Naive thymus-derived CD4-positive, alpha-beta T cell (primary cell): Measurements from ENCODE around the gene OPN5. TPM values are rescaled to one million over a fixed set of nuclear protein-coding genes. Genes with fewer than 3 reads are reported as not detected.

Experiments used
- ATAC-seq: fragments of 150-1000 bp; cut with Tn5 transposase; 2 replicates; pipeline ENCODE4 v1.10.0; 2021; ENCODE audit warnings: mild to moderate bottlenecking, moderate library complexity
- CTCF ChIA-PET: fragments of 350-600 bp; sonication (Branson Sonifier 250); formaldehyde crosslinking; loops from one replicate; lab custom pipeline; 2021; ENCODE audit warnings: antibody characterized with exemption; lab: Charles Lee
- POLR2A ChIA-PET: fragments of 350-600 bp; sonication (Branson Sonifier 250); formaldehyde crosslinking; loops from one replicate; lab custom pipeline; 2021; ENCODE audit warnings: antibody characterized with exemption, inconsistent platforms; lab: Charles Lee
- DNase-seq, 9 donors: peaks; one replicate each; pipeline versions ENCODE4 v3.0.0 to v3.0.0-alpha.2; 2020 to 2022; ENCODE audit warnings: mixed read lengths in 1 of 9
- H3K27ac ChIP-seq: one replicate; pipeline ENCODE4 v1.7.0; 2013; ENCODE audit warnings: mild to moderate bottlenecking, low read depth, low read length, moderate library complexity
- H3K27me3 ChIP-seq, 2 donors: one replicate each; pipeline ENCODE4 v1.7.0; 2013; ENCODE audit warnings: low read length in 2 of 2, mild to moderate bottlenecking in 2 of 2, moderate library complexity in 2 of 2; ENCODE audit not compliant: control insufficient read depth in 2 of 2, insufficient read depth in 2 of 2
- H3K36me3 ChIP-seq, 3 experiments: 1 replicate in 2 of 3; 2 replicates in 1 of 3; pipeline ENCODE4 v1.7.0; 2013; ENCODE audit warnings: low read length in 3 of 3, mild to moderate bottlenecking in 3 of 3, moderate library complexity in 1 of 3; ENCODE audit not compliant: insufficient read depth in 3 of 3, control insufficient read depth in 2 of 3
- H3K4me1 ChIP-seq, 2 donors: one replicate each; pipeline ENCODE4 v1.7.0; 2013; ENCODE audit warnings: low read length in 2 of 2, mild to moderate bottlenecking in 2 of 2, moderate library complexity in 1 of 2; ENCODE audit not compliant: control insufficient read depth in 2 of 2, insufficient read depth in 2 of 2
- H3K4me3 ChIP-seq: 2 replicates; pipeline ENCODE4 v1.7.0; 2013; ENCODE audit warnings: mild to moderate bottlenecking, low read length
- H3K9me3 ChIP-seq, 3 experiments: 1 replicate in 2 of 3; 2 replicates in 1 of 3; pipeline ENCODE4 v1.7.0; 2013; ENCODE audit warnings: low read length in 3 of 3; ENCODE audit not compliant: control insufficient read depth in 2 of 3
- H3K27ac Mint-ChIP-seq, 9 donors: one replicate each; pipeline ENCODE4 v1.8.0; 2020 to 2022; ENCODE audit warnings: mixed read lengths in 9 of 9, mild to moderate bottlenecking in 8 of 9, moderate library complexity in 5 of 9, inconsistent platforms in 2 of 9
- H3K27me3 Mint-ChIP-seq, 5 donors: one replicate each; pipeline ENCODE4 v1.8.0; 2021 to 2022; ENCODE audit warnings: mixed read lengths in 5 of 5, mild to moderate bottlenecking in 1 of 5
- H3K36me3 Mint-ChIP-seq, 5 donors: one replicate each; pipeline ENCODE4 v1.8.0; 2020 to 2022; ENCODE audit warnings: mixed read lengths in 5 of 5, mild to moderate bottlenecking in 3 of 5, inconsistent platforms in 1 of 5
- H3K4me1 Mint-ChIP-seq, 7 donors: one replicate each; pipeline ENCODE4 v1.8.0; 2020 to 2022; ENCODE audit warnings: mixed read lengths in 7 of 7, mild to moderate bottlenecking in 3 of 7, inconsistent platforms in 1 of 7
- H3K4me3 Mint-ChIP-seq, 10 donors: one replicate each; pipeline ENCODE4 v1.8.0; 2020 to 2022; ENCODE audit warnings: mild to moderate bottlenecking in 10 of 10, mixed read lengths in 10 of 10, moderate library complexity in 6 of 10, inconsistent platforms in 2 of 10
- H3K9me3 Mint-ChIP-seq, 11 donors: one replicate each; pipeline ENCODE4 v1.8.0; 2020 to 2022; ENCODE audit warnings: mixed read lengths in 11 of 11, mild to moderate bottlenecking in 4 of 11, inconsistent platforms in 1 of 11, moderate library complexity in 1 of 11
- intact Hi-C, 2 donors: fragments of 100-400 bp; cut with micrococcal nuclease; formaldehyde crosslinking; loops; one replicate each; pipeline ENCODE4 v1.15.1; 2023
- polyA plus RNA-seq, 2 donors: library from polyadenylated mRNA; unstranded; fragments of 300-500 nt; fragmentation: Illumina TruSeq; gene quantifications; one replicate each; pipeline ENCODE4 v1.2.3, GENCODE V29; 2021
- total RNA-seq, 6 experiments: library from RNA in 5 of 6; stranded (reverse) in 5 of 6; gene quantifications; 1 replicate in 5 of 6; 2 replicates in 1 of 6; pipeline ENCODE4 v1.2.3 and lab custom pipeline; 2021 to 2026

Gene OPN5, protein sequence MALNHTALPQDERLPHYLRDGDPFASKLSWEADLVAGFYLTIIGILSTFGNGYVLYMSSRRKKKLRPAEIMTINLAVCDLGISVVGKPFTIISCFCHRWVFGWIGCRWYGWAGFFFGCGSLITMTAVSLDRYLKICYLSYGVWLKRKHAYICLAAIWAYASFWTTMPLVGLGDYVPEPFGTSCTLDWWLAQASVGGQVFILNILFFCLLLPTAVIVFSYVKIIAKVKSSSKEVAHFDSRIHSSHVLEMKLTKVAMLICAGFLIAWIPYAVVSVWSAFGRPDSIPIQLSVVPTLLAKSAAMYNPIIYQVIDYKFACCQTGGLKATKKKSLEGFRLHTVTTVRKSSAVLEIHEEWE
- total RNA-seq (not detected), polyA plus RNA-seq (not detected), total RNA-seq (lab: John Stamatoyannopoulos, UW) (not detected)

- ChIA-PET POLR2A (no interaction called here), CTCF (interaction anchor here (1.0 to 1.9 kb wide), 2 partner anchors 150 to 369 kb away, joined by 3 to 8 read pairs; no protein-coding TSS in a partner anchor)
- Histone ChIP-seq H3K9me3 (no peaks in the 10 kb centered on the region), H3K4me1 (peaks cover 0 to 5% of the 10 kb centered on the region in 2 donors), H3K4me3 (no peak within 1 kb of the TSS), H3K27me3 (no peaks in the 10 kb centered on the region), H3K36me3 (no peaks in the 10 kb centered on the region), H3K27ac (no peak within 1 kb of the TSS)
- peak within 1 kb of the TSS in 2 of 10 donors; percentile 18 to 47 for H3K4me3 Mint-ChIP-seq
- no peaks in the 10 kb centered on the region for H3K9me3 Mint-ChIP-seq
- peak within 1 kb of the TSS in 1 of 9 donors; percentile 10 for H3K27ac Mint-ChIP-seq
- ATAC-seq: no peak
- no peak for DNase-seq
- H3K4me1 Mint-ChIP-seq: peaks cover 0 to 11% (median 8%) of the 10 kb centered on the region in 7 donors
- H3K36me3 Mint-ChIP-seq: no peaks in the 10 kb centered on the region
- intact Hi-C loops: loop anchor here (10.0 kb wide), 2 partner anchors 937 to 1823 kb away; no protein-coding TSS in a partner anchor
- peaks cover 4 to 46% (median 7%) of the 10 kb centered on the region in 5 donors for H3K27me3 Mint-ChIP-seq
Measured at GRCh38 chr6:47781732-47782131, at the start of gene OPN5. TSS of gene OPN5 (plus strand) at chr6:47782032. CDS start at chr6:47782067, 35 bp downstream.

- Mint-ChIP-seq H3K27me3 (peaks cover 0 to 11% (median 4%) of the 10 kb centered on the region in 5 donors), H3K4me3 (no peak overlapping the region), H3K27ac (no peak overlapping the region), H3K9me3 (no peaks in the 10 kb centered on the region), H3K4me1 (peaks cover 0 to 2% (median 0%) of the 10 kb centered on the region in 7 donors), H3K36me3 (no peaks in the 10 kb centered on the region)
- Histone ChIP-seq H3K4me3 (no peak overlapping the region), H3K4me1 (peaks cover 0 to 4% of the 10 kb centered on the region in 2 donors), H3K27me3 (peaks cover 0 to 4% of the 10 kb centered on the region in 2 donors), H3K36me3 (no peaks in the 10 kb centered on the region), H3K27ac (no peak overlapping the region), H3K9me3 (no peaks in the 10 kb centered on the region)
- ATAC-seq (no peak), DNase-seq (peak in 3 of 9 donors; percentile 7 to 13 (median 7))
- CTCF ChIA-PET: interaction anchor here (0.5 to 1.6 kb wide), 6 partner anchors 15 to 326 kb away, joined by 3 to 6 read pairs (median 3); no protein-coding TSS in a partner anchor
- POLR2A ChIA-PET: no interaction called here
- intact Hi-C loops: loop anchor here (1.0 to 5.0 kb wide), 3 partner anchors 82 to 320 kb away; no protein-coding TSS in a partner anchor
Measured at GRCh38 chr6:47733879-47734558, 47.8 kb upstream of the OPN5 start.

GRCh38 chr6:47734831-47735481, 46.9 kb upstream of the OPN5 start:
- no peak for ATAC-seq
- H3K4me1 ChIP-seq: no peaks in the 10 kb centered on the region
- no peaks in the 10 kb centered on the region for H3K36me3 ChIP-seq
- H3K4me3 Mint-ChIP-seq: no peak overlapping the region
- H3K4me3 ChIP-seq: no peak overlapping the region
- H3K27ac Mint-ChIP-seq: no peak overlapping the region
- no peaks in the 10 kb centered on the region for H3K36me3 Mint-ChIP-seq
- POLR2A ChIA-PET: no interaction called here
- intact Hi-C loops: loop anchor here (1.0 to 5.0 kb wide), 3 partner anchors 83 to 321 kb away; no protein-coding TSS in a partner anchor
- no peak for DNase-seq
- H3K9me3 Mint-ChIP-seq: no peaks in the 10 kb centered on the region
- CTCF ChIA-PET: interaction anchor here (0.6 to 1.6 kb wide), 4 partner anchors 45 to 327 kb away, joined by 3 to 6 read pairs (median 3); no protein-coding TSS in a partner anchor
- no peak overlapping the region for H3K27ac ChIP-seq
- H3K27me3 Mint-ChIP-seq: peaks cover 0 to 11% (median 4%) of the 10 kb centered on the region in 5 donors
- peaks cover 0 to 4% of the 10 kb centered on the region in 2 donors for H3K27me3 ChIP-seq
- no peaks in the 10 kb centered on the region for H3K9me3 ChIP-seq
- H3K4me1 Mint-ChIP-seq: no peaks in the 10 kb centered on the region

GRCh38 chr6:47736083-47736700, 45.6 kb upstream of the OPN5 start:
- no peak overlapping the region for H3K4me3 ChIP-seq
- Mint-ChIP-seq H3K36me3 (no peaks in the 10 kb centered on the region), H3K4me1 (no peaks in the 10 kb centered on the region), H3K27me3 (peaks cover 0 to 9% (median 4%) of the 10 kb centered on the region in 5 donors), H3K27ac (no peak overlapping the region), H3K4me3 (no peak overlapping the region), H3K9me3 (no peaks in the 10 kb centered on the region)
- intact Hi-C loops: no loop called here
- CTCF ChIA-PET: no interaction called here
- no peak for DNase-seq
- no peak for ATAC-seq
- H3K36me3 ChIP-seq: no peaks in the 10 kb centered on the region
- H3K27me3 ChIP-seq: peaks cover 0 to 4% of the 10 kb centered on the region in 2 donors
- no peaks in the 10 kb centered on the region for H3K4me1 ChIP-seq
- POLR2A ChIA-PET: no interaction called here
- H3K27ac ChIP-seq: no peak overlapping the region
- no peaks in the 10 kb centered on the region for H3K9me3 ChIP-seq

DNA sequence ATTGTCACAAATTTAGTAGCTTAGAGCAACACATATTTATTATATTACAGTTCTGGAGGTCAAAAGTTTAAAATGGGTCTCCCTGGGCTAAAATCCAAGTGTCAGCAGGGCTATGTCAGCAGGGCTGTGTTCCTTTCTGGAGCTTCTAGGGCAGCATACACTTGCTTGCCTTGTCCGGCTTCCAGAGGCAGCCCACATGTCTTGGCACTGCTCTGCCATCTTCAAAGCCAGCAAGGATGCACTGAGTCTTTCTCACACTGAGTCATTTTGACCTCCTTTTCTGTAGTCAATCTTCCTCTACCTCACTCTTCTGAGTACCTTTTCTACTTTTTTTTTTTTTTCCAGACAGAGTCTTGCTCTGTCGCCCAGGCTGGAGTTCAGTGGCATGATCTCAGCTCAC, 44.4 kb upstream of the OPN5 start:
- Mint-ChIP-seq H3K4me1 (peaks cover 0 to 3% (median 0%) of the 10 kb centered on the region in 7 donors), H3K9me3 (no peaks in the 10 kb centered on the region), H3K27me3 (peaks cover 0 to 9% (median 4%) of the 10 kb centered on the region in 5 donors), H3K27ac (no peak overlapping the region), H3K36me3 (no peaks in the 10 kb centered on the region), H3K4me3 (no peak overlapping the region)
- DNase-seq (no peak), ATAC-seq (no peak)
- Histone ChIP-seq H3K9me3 (no peaks in the 10 kb centered on the region), H3K27me3 (peaks cover 0 to 4% of the 10 kb centered on the region in 2 donors), H3K36me3 (no peaks in the 10 kb centered on the region), H3K27ac (no peak overlapping the region), H3K4me3 (no peak overlapping the region), H3K4me1 (no peaks in the 10 kb centered on the region)
- intact Hi-C loops: no loop called here
- POLR2A ChIA-PET: no interaction called here
- CTCF ChIA-PET: no interaction called here

DNA sequence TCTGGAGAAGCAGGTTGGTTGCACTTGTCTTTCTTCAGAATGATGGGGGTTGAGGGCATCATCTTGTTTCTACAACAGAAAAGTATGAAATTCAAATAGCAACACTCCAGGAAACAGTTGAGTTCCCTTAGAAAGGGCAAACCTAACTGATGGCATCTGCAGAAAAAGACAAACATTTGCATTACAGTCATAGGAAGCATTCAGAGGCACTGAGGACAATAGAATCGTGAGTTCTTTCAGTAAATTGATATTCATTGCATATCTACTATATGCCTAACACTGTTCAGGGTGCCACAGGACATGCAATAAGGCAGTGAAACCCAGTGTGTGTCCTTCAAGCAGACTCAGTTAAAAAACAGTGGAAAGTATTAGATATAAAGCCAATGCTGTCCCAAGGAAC, 41.1 kb upstream of the OPN5 start:
- H3K27ac Mint-ChIP-seq: no peak overlapping the region
- no peak overlapping the region for H3K4me3 Mint-ChIP-seq
- POLR2A ChIA-PET: no interaction called here
- CTCF ChIA-PET: no interaction called here
- Histone ChIP-seq H3K9me3 (no peaks in the 10 kb centered on the region), H3K36me3 (no peaks in the 10 kb centered on the region), H3K27ac (no peak overlapping the region), H3K4me3 (no peak overlapping the region), H3K4me1 (no peaks in the 10 kb centered on the region), H3K27me3 (no peaks in the 10 kb centered on the region)
- intact Hi-C loops: no loop called here
- no peak for ATAC-seq
- peaks cover 0 to 4% (median 0%) of the 10 kb centered on the region in 11 donors for H3K9me3 Mint-ChIP-seq
- H3K36me3 Mint-ChIP-seq: no peaks in the 10 kb centered on the region
- peaks cover 0 to 3% (median 0%) of the 10 kb centered on the region in 7 donors for H3K4me1 Mint-ChIP-seq
- H3K27me3 Mint-ChIP-seq: peaks cover 0 to 4% (median 0%) of the 10 kb centered on the region in 5 donors
- DNase-seq: no peak
